GM12865 (cell line): ENCODE data around the gene TMEM253.

Source experiments
- DNase-seq: peaks from one replicate; pipeline ENCODE4 v3.0.0; 2010; ENCODE audit warnings: low read depth
- H3K4me3 ChIP-seq: 2 replicates; pipeline ENCODE4 v1.5.1; 2011; ENCODE audit warnings: mild to moderate bottlenecking, low read depth, low read length, control low read depth
- CTCF ChIP-seq: IDR thresholded peaks from 2 replicates; pipeline ENCODE4 v1.5.1; 2011; ENCODE audit warnings: low read length, control low read depth, low read depth, inconsistent platforms; ENCODE audit not compliant: insufficient read depth; ENCODE audit errors: missing control alignments

Gene TMEM253

GRCh38 chr14:21057803-21058675 lies 42.8 kb upstream of the TMEM253 start, which contains the start of gene RNASE8:
Gene RNASE8, plus strand, starts transcription at chr14:21057822. Its CDS starts 71 bp downstream, at chr14:21057893.
- DNase-seq = no peak
- no peak within 1 kb of the TSS for H3K4me3 ChIP-seq
- no peak for TF ChIP-seq CTCF

- TF ChIP-seq CTCF = no peak
- DNase-seq = no peak
- H3K4me3 ChIP-seq = no peak overlapping the region
Measured at GRCh38 chr14:21058903-21059302, 42.0 kb upstream of the TMEM253 start.

GRCh38 chr14:21059842-21060613 lies 40.8 kb upstream of the TMEM253 start:
- no peak overlapping the region for H3K4me3 ChIP-seq
- no peak for TF ChIP-seq CTCF
- DNase-seq = no peak

GRCh38 chr14:21060614-21061346 lies 40.1 kb upstream of the TMEM253 start:
- DNase-seq = no peak
- H3K4me3 ChIP-seq = no peak overlapping the region
- TF ChIP-seq CTCF = no peak

GRCh38 chr14:21061347-21061668 lies 39.6 kb upstream of the TMEM253 start:
- TF ChIP-seq CTCF = no peak
- H3K4me3 ChIP-seq = no peak overlapping the region
- no peak for DNase-seq

GRCh38 chr14:21063479-21063878 lies 37.4 kb upstream of the TMEM253 start:
- TF ChIP-seq CTCF = no peak
- no peak for DNase-seq

More at GRCh38 chr14:21063479-21063878, 37.4 kb upstream of the TMEM253 start:
- H3K4me3 ChIP-seq = no peak overlapping the region
